Fibroblast of lung (primary cell): ENCODE measurements around the gene RAB25.

Experiments used
- CTCF ChIP-seq, 2 donors: IDR thresholded peaks in 1 of 2; conservative IDR thresholded peaks in 1 of 2; 1 replicate in 1 of 2; 2 replicates in 1 of 2; pipeline ENCODE4 v1.5.1; 2011 to 2012; ENCODE audit warnings: low read length in 2 of 2, control low read depth in 1 of 2, inconsistent platforms in 1 of 2, low read depth in 1 of 2, mild to moderate bottlenecking in 1 of 2
- EZH2 ChIP-seq: IDR thresholded peaks from 2 replicates; pipeline ENCODE4 v1.5.1; 2012; ENCODE audit warnings: low read length, control low read depth, mild to moderate bottlenecking; ENCODE audit errors: missing control alignments

GRCh38 chr1:156075775-156076204 is 14.8 kb downstream of the RAB25 start:
- no peak for TF ChIP-seq CTCF (conservative IDR thresholded peaks at IDR 0.05 in 1 of 2, IDR thresholded peaks at IDR 0.05 in 1 of 2; ENCODE audit: low read depth in 1 of 2, low read length in 2 of 2)
- no peak for TF ChIP-seq EZH2
